HG03565 (cell line): Measurements from ENCODE around the gene OR6M1.
A peak's percentile ranks its signal among the peaks of the same experiment; 100 is the strongest.

ENCODE experiments used
- ATAC-seq: cut with Tn5 transposase; IDR thresholded peaks from one replicate; pipeline ENCODE4 v1.9.1; 2021; ENCODE audit warnings: mild to moderate bottlenecking, moderate library complexity; ENCODE audit not compliant: unreplicated experiment

Gene OR6M1

GRCh38 chr11:123775715-123776549 is 30.2 kb downstream of the OR6M1 start:
- ATAC-seq: no peak

DNA sequence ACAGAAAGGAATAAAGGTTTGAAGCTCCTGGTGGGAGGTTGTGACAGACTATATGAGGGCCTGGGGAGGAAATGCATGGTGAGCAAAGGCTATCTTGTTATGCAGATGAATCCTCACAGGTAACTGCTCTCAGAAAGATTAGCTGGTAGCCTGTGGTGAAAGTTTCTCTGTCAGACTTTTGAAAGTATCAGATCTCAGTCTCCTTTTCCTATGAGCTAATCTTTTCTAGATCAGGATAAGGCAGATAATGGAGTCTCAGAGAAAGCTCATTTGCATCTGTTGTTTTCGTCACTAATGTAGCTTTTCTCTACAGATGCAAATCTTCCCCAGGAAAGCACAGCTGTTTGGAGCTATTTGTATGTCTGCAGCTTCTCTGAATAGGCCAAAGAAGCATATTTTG is 30.9 kb downstream of the OR6M1 start:
- ATAC-seq: no peak

- no peak for ATAC-seq
Measured at GRCh38 chr11:123773959-123774358, 32.2 kb downstream of the OR6M1 start.

DNA sequence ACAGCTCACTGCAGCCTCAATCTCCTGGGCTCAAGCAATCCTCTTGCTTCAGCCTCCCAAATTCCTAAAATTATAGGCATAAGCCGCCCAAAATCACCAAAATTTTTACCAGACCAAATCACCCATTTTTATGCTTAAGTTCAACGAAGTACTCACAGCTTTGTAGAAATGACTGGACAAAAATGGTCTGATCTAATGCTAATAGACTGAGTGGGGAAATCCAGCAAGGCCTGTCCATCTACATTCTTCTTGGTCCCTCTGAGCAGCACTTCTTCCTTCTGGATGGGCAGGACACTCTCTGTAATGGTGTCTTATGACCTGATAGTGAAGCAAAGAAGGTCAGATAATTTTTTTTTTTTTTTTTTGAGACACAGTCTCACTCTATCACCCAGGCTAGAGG is 33.1 kb downstream of the OR6M1 start:
- no peak for ATAC-seq

DNA sequence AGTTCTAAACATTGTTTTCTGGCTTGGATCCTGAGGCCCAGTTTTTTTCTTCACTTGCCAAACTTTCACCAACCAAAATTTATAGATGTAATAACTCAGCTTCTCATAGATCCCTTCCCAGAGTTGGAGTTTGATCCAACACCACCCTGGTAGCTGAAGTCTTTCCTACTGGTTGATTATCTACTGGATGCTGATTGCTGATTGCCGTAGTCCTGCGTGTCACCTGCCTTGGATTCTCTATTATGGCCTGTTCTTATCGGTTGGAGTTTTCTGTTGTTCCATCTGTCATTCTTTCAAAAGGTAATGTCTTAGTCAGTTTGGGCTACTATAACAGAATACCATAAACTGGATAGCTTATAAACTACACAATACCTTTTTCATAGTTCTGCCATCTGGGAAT is 34.5 kb downstream of the OR6M1 start:
- ATAC-seq: no peak

DNA sequence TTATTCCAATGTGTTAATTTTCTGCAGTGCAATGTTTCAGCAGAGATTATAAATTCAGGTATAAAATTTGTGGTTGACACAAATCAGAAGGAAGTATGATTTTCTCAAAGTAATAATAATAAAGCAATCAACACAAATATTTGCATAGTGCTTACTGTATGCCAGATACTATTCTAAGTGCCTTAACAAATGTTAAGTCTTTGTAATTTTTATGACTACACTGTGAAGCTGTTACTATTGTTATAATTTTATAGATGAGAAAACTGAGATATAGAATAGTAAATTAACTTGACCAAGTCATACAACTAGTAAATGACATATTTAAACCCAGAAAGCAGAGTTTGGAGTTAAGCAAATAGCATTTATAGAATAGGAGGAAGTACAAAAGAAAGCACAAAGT is 35.4 kb downstream of the OR6M1 start:
- ATAC-seq: no peak

GRCh38 chr11:123765601-123766000 is 40.5 kb downstream of the OR6M1 start:
- no peak for ATAC-seq

- no peak for ATAC-seq
Measured at GRCh38 chr11:123762422-123762821, 43.7 kb downstream of the OR6M1 start.

GRCh38 chr11:123760894-123761293 is 45.3 kb downstream of the OR6M1 start:
- ATAC-seq: peak; percentile 73

DNA sequence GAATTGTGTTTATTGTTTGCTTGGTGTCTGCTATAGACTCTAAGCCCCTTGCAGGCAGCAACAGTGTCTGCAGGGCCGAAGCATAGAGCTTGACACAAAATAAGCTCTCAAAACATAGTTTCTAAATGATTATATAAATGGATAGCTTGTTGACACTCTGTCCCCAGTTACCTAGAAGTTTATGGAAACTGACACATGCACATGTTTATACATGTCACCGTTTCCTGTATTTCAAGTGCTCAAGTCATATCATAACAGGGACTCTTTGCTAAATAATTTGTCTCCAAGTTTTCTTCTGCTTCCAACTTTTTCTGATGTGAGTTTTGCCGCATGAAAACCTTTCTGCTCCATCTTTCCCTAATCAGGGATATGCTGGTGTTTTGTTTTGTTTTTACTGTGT is 48.2 kb downstream of the OR6M1 start:
- ATAC-seq: no peak

- no peak for ATAC-seq
Measured at GRCh38 chr11:123755813-123756212, 50.3 kb downstream of the OR6M1 start.
